ENCODE results near the gene ALK. TPM values are rescaled to one million over a fixed set of nuclear protein-coding genes. Genes with fewer than 3 reads are reported as not detected.

Gene ALK
- total RNA-seq, 1 donor from 2014 or later = 2.0 TPM

GRCh38 chr2:29619689-29620088, 301.7 kb downstream of the ALK start:
- FAIRE-seq (no peak), DNase-seq (ENCODE audit: low spot score in 2 of 2) (no peak)

DNA sequence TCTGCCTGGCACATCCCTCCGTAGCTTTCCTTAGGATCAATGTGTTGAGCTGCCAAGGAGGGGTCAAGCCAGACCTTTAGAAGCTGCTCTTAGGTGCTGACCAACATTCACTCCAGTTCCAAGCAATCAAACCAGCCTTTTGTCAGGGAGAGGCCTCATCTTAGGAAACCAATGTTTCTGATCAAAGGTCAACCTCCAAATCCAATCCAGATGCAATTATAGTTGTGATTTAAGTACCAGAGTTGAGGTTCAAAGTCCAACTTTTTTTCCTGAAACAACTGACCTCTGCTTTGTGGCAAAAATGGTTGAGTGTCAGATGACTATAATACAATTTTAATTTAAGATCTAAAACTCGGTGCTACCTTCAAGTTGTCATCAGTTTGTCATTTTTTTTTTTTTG, 303.4 kb downstream of the ALK start:
- no peak for FAIRE-seq
- no peak for DNase-seq (ENCODE audit: low spot score in 2 of 2)

- FAIRE-seq = no peak
Observed at GRCh38 chr2:29617351-29617750, 304.0 kb downstream of the ALK start.

GRCh38 chr2:29616569-29616968, 304.8 kb downstream of the ALK start:
- DNase-seq (ENCODE audit: low spot score in 2 of 2) (no peak), FAIRE-seq (no peak)

More at GRCh38 chr2:29617351-29617750, 304.0 kb downstream of the ALK start:
- DNase-seq (ENCODE audit: low spot score in 2 of 2) = no peak

DNA sequence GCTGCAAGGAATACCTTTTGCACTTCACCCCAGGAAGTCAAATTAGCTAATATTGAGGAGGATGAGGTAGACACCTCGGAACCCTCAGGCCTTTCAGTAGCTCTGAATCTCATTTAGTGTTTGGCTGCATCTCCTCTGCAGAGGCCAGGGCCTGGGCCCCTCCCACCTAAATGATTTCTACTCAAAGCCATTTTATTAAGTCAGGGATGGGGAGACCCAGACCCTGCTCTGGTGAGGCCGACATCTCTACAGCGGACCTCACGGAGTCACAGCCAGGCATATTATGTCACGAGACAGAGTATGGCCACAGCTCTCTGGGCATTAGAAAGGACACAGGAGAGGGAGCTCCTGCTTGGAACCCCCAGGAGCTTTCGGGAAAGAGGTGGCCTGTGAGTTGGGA, 305.5 kb downstream of the ALK start:
- FAIRE-seq = no peak
- no peak for DNase-seq (ENCODE audit: low spot score in 2 of 2)

DNA sequence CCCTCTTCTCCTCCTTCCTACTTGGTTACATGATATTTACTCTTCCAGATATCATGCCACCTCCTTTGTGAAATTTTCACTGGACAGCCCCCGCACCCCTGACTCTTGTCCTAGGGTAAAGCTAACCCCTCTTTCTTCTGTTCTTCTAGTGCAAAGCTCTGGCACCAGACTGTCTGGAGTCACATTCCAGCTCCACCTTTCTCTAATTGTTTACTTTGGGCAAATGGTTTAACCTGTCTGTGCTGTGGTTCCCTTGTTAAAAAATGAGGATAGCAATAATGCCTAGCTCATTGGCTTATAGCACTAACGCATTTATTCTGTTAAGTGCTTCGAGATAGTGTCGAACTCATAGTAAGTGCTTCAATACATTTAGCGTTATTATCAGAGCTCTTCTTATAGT, 306.2 kb downstream of the ALK start:
- FAIRE-seq = no peak

GRCh38 chr2:29614295-29614830, 307.0 kb downstream of the ALK start:
- no peak for FAIRE-seq
- no peak for DNase-seq (ENCODE audit: low spot score in 2 of 2)

More for the DNA sequence above, 306.2 kb downstream of the ALK start:
- no peak for DNase-seq (ENCODE audit: low spot score in 2 of 2)

DNA sequence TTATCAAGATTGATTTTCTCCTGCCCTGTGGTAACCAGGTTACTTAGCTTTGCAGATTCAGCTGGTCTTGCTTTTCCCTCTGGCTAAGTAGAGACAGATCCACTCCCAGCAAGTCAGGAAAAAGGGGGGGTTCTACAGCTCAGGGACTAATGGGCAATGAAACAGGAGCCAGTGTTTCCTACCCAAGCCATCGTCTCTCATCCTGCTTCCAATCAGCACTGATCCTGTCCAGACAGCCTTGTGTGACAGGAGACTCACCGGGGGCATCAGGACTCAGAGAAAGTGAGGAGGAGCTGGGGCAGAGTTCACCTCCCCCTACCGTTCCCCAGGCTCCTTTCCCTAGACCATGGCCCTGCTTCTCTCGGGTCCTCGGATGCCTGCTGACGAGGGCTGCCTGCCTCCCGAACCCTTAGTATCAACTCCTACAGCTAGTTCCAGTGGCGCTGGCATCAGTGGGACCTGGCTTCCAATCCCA, 307.6 kb downstream of the ALK start:
- FAIRE-seq = no peak
- DNase-seq (ENCODE audit: low spot score in 2 of 2) = no peak

- DNase-seq (ENCODE audit: low spot score in 2 of 2) = no peak
- no peak for FAIRE-seq
Observed at GRCh38 chr2:29613067-29613466, 308.3 kb downstream of the ALK start.

DNA sequence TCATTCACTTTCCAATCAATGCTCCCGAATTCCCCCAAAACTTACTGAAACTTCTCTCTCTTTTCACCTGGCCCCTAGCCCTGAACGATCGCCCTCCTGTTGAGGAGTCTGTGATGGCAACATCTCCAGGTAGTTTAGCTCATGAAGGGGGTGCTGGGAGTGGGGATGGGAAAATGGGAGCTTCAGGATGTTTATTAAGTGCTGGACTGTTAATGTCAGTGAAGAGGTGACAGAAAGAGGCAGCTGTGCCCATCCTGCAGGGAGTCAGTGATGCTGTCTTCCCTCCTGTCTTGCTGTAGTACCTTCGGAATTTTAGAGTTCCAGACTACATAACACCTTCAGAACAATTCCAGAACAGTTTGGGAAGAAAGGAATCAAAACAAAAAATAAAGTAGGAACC, 308.8 kb downstream of the ALK start:
- no peak for DNase-seq (ENCODE audit: low spot score in 2 of 2)
- FAIRE-seq = no peak

DNA sequence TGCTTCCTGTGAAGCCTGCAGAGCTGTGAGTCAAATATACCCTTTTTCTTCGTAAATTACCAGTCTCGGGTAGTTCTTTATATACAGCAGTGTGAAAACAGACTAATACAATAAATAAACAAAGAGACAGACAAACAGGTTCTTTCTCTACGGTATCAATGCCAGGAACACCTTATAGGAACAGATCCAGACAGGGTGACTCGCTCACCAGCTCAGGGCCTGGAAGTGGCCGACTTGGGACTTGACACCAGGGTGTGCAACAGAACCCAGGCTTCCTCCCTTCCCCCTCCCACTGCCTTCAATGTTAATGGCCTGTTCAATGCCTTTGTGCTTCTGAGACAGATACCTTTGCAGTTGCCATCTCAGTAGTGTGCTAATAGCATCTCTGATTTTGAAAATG, 309.5 kb downstream of the ALK start:
- DNase-seq (ENCODE audit: low spot score in 2 of 2) (no peak), FAIRE-seq (no peak)

- FAIRE-seq = no peak
Observed at GRCh38 chr2:29611261-29611660, 310.1 kb downstream of the ALK start.

GRCh38 chr2:29610569-29610968, 310.8 kb downstream of the ALK start:
- DNase-seq (ENCODE audit: low spot score in 2 of 2) = no peak

More at GRCh38 chr2:29611261-29611660, 310.1 kb downstream of the ALK start:
- DNase-seq (ENCODE audit: low spot score in 2 of 2) = no peak

GRCh38 chr2:29607038-29607420, 314.4 kb downstream of the ALK start:
- DNase-seq (ENCODE audit: low spot score in 2 of 2) = no peak
- no peak for FAIRE-seq

More at GRCh38 chr2:29610569-29610968, 310.8 kb downstream of the ALK start:
- no peak for FAIRE-seq

DNA sequence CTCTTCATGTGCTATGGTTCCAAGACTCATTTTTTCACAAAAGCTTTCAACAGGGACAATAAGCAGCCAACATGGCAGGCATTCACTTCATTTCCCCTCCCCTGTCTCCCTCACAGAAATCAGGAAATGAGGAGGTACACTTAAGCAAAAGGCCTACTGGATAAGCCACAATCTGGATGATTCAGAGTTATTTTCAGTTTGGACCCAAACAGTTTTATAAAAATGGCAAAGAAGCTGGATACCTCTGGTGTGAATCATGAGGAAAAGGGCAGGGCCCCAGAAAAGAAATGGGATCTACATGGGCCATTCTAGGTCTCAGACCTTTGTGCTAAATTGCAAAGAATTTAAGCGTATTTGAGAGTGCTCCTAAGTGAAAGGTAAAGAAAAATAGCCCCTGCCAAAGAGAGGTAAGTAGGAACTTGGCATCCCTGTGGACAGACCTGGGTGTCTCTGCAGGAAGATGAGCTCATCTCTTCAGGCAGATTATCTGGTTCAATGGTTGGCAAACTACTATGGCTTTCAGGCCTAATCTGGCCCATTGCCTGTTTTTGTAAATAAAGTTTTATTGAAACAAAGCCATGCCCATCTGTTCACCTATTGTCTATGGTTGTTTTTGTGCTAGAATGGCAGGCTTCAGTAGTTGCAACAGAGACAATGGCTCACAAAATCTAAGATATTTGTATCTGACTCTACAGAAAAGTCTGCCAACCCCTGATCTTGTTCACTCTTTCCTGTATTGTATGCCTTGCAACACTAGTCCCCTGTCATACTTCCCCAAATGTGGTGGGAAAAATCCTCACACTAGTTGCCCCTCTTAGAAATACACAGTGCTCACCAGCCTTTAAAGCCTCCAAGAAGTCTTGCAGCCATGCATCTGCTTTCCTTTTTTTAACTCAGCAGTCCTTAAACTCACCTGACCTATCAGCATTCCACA, 315.0 kb downstream of the ALK start:
- FAIRE-seq (no peak), DNase-seq (ENCODE audit: low spot score in 2 of 2) (no peak)

- DNase-seq (ENCODE audit: low spot score in 2 of 2) (no peak), FAIRE-seq (no peak)
Observed at GRCh38 chr2:29603341-29603740, 318.0 kb downstream of the ALK start.

DNA sequence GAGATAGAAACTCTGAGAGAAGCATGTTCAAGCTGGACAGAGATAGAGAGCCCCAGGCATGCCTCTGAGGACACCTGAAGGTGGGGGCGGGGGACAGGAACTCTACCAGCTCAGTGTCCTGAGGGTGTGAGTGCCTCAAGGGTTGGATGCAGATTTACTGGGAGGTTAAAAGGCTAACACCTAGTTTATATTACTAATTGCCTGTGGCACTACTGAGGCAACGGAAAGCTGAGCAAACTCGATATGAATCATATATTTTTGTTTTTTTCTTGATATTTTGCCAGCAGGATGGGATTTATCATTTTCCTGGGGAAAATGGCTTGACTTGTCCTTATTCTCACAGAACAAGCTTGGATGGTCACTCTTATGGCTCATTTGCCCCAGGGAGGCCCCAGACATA, 319.5 kb downstream of the ALK start:
- FAIRE-seq (no peak), DNase-seq (ENCODE audit: low spot score in 2 of 2) (no peak)

GRCh38 chr2:29601321-29601720, 320.1 kb downstream of the ALK start:
- DNase-seq (ENCODE audit: low spot score in 2 of 2) (no peak), FAIRE-seq (no peak)

DNA sequence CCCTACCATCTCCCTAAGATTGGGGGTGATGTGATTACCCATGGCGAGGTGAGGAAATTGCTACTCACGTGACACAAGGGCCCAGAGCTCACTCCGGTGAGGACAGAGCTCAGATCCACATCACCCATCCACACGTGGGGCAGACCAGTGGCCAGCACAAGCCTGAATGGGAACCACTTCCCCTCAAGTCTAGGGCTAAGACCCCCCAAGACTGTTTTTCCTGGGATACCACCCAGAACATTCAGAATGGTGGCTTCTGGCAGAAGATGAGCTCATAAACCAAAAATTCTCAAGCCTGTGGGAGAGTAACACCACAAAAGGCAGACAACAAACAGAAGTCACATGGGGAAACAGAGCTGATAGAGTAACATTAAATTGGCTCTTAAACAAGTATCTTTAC, 321.4 kb downstream of the ALK start:
- no peak for FAIRE-seq
- no peak for DNase-seq (ENCODE audit: low spot score in 2 of 2)

GRCh38 chr2:29598978-29599377, 322.4 kb downstream of the ALK start:
- FAIRE-seq = no peak

DNA sequence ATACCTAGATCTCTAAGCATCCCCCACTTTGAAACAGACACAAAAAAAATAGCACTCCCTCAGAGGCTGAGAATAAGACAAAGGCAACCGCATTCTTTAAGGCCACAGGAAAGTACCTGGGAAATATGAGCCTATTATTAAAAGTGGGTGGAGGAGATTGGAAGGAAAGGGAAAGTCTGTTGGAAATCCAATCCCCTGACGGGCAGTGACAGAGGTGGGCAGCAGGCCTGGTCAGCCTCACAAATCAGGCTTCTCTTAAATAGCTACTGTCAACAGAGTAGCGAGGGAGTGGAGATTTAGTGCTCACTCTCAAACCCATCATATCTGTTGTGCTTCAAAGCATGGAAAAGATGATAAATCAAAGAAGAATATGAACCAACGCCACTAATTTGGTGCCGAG, 324.4 kb downstream of the ALK start:
- no peak for DNase-seq (ENCODE audit: low spot score in 2 of 2)
- no peak for FAIRE-seq

More at GRCh38 chr2:29598978-29599377, 322.4 kb downstream of the ALK start:
- no peak for DNase-seq (ENCODE audit: low spot score in 2 of 2)

GRCh38 chr2:29596584-29596983, 324.8 kb downstream of the ALK start:
- DNase-seq (ENCODE audit: low spot score in 2 of 2) (no peak), FAIRE-seq (no peak)
